Activated naive CD8-positive, alpha-beta T cell treated with anti-CD3 and anti-CD28 coated beads, Interleukin-2, amount 10 ng/mL, durations not matched to agents 7 days and 5 days (primary cell): ENCODE results near the gene CCDC24. TPM values are rescaled to one million over a fixed set of nuclear protein-coding genes. Genes with fewer than 3 reads are reported as not detected.

Experiments
- ATAC-seq: fragments of 150-1000 bp; cut with Tn5 transposase; one replicate; pipeline ENCODE4 v1.10.0; 2021; ENCODE audit warnings: low read depth, moderate library complexity
- POLR2A ChIA-PET: fragments of 350-600 bp; sonication (Branson Sonifier 250); formaldehyde crosslinking; loops from one replicate; lab custom pipeline; 2021; ENCODE audit warnings: antibody characterized with exemption; lab: Charles Lee
- DNase-seq: peaks from one replicate; pipeline ENCODE4 v3.0.0; 2021
- H3K27ac Mint-ChIP-seq: one replicate; pipeline ENCODE4 v1.8.0; 2022; ENCODE audit warnings: mild to moderate bottlenecking, mixed read lengths
- H3K27me3 Mint-ChIP-seq: one replicate; pipeline ENCODE4 v1.8.0; 2022; ENCODE audit warnings: mild to moderate bottlenecking, moderate library complexity, mixed read lengths
- H3K36me3 Mint-ChIP-seq: one replicate; pipeline ENCODE4 v1.8.0; 2021; ENCODE audit warnings: mild to moderate bottlenecking, mixed read lengths
- H3K4me1 Mint-ChIP-seq: one replicate; pipeline ENCODE4 v1.8.0; 2021; ENCODE audit warnings: mixed read lengths
- H3K4me3 Mint-ChIP-seq: one replicate; pipeline ENCODE4 v1.8.0; 2022; ENCODE audit warnings: mild to moderate bottlenecking, moderate library complexity, mixed read lengths
- H3K9me3 Mint-ChIP-seq: one replicate; pipeline ENCODE4 v1.8.0; 2021; ENCODE audit warnings: mixed read lengths
- total RNA-seq, 2 experiments: library from RNA; stranded (reverse); gene quantifications; one replicate each; pipeline ENCODE4 v1.2.3, GENCODE V29; 2021

Gene CCDC24
- total RNA-seq, result 1 to 10 TPM; 1.3 to 3.2 TPM

DNA sequence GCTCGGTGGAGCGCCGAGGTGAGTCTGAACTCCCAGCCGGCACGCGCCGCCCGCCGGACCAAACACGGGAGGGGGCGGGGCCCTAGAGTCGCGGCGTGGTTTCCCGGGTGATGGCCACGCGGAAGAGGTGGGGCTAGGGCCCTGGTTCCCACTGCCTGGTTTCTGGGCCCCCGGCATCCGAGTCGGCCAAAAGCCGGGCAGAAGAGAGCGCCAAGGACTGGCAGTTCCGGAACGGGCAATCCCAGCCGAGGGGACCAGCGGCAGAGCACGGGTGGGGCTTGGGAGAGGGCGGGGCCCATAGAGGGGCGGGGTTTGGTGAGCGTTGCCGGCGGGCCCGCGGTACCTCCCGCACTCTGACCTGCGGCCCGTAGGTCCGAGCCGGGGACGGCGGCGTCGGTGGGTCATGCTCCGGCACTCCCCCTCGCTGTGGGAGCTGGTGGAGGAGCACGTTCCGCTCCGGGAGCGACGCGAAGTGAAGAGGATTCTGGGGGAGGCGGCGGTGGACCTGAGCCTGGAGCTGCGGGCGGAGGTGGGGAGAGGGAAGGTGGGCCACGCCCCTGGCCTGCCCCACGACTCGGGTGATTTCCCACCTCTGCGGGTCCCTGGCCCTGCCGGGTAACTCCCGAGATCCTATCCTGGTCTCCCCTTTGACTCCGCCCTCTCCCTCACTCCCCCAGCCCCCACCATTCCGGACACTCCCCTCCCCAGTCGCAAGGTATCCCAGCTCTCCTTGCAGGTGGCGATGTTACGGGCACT is at the start of gene CCDC24:
CCDC24 (plus strand) TSS at position 124 of the 756 bp plus-strand sequence; CDS start at position 404, 280 bp downstream.
- H3K27ac Mint-ChIP-seq, result peak within 1 kb of the TSS; percentile 63
- DNase-seq (peak; percentile 82), ATAC-seq (peak; percentile 76)
- peaks cover 13% of the 10 kb centered on the region for H3K4me1 Mint-ChIP-seq
- no peaks in the 10 kb centered on the region for H3K36me3 Mint-ChIP-seq
- POLR2A ChIA-PET, result interaction anchor here (3.5 kb wide), 1 partner anchor 16 kb away, joined by 13 read pairs; the partner anchor contains the start of gene ATP6V0B
- H3K9me3 Mint-ChIP-seq, result no peaks in the 10 kb centered on the region
- H3K4me3 Mint-ChIP-seq, result peak within 1 kb of the TSS; percentile 91
- no peaks in the 10 kb centered on the region for H3K27me3 Mint-ChIP-seq

DNA sequence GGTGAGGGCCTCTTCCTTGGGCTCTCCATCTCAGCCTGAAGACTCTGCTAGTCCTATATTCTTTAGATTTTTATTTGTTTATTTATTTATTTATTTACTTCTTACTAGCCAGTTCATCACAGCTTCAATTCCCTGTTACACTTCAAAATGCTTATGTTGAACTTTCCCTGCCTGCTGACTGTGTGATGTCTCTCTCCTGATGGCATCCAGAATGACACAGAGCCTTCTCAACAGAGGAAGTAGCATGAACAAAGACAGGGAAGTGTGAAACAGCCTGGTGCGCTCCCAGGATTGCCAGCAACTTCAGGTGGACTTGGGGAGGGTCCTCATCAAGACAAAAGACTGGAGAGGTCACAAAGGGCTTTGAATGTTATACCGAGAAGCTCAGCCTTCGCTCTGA is 49.0 kb upstream of the CCDC24 start:
- Mint-ChIP-seq H3K36me3 (peaks cover 3% of the 10 kb centered on the region), H3K9me3 (no peaks in the 10 kb centered on the region), H3K27me3 (no peaks in the 10 kb centered on the region), H3K4me1 (peaks cover 17% of the 10 kb centered on the region), H3K27ac (no peak overlapping the region), H3K4me3 (no peak overlapping the region)
- no peak for ATAC-seq
- POLR2A ChIA-PET, result no interaction called here
- no peak for DNase-seq

DNA sequence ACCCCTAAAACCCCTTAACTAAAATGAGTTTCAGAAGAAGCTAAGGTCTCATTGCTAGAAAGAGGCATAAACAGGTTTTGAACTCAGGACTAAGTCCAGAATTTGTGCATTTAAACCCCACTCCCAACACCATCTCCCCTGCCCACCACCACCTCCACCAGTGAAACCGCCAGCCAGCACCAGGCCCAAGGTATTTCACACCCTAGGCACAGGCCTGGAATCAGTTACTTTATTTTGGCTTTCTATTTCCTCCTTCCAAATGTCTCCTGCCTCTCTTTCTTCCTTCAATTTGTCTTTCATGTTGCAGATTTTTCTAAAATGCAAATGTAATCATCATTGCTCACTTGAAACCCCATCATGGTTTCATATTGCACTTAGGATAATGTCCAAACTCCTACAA is 46.5 kb upstream of the CCDC24 start:
- Mint-ChIP-seq H3K4me1 (peaks cover 29% of the 10 kb centered on the region), H3K27me3 (no peaks in the 10 kb centered on the region), H3K4me3 (peak overlapping the region; percentile 93), H3K36me3 (peaks cover 1% of the 10 kb centered on the region), H3K27ac (no peak overlapping the region), H3K9me3 (no peaks in the 10 kb centered on the region)
- ATAC-seq (no peak), DNase-seq (no peak)
- POLR2A ChIA-PET, result interaction anchor here (2.7 kb wide), 1 partner anchor 8 kb away, joined by 8 read pairs; no protein-coding TSS in a partner anchor

DNA sequence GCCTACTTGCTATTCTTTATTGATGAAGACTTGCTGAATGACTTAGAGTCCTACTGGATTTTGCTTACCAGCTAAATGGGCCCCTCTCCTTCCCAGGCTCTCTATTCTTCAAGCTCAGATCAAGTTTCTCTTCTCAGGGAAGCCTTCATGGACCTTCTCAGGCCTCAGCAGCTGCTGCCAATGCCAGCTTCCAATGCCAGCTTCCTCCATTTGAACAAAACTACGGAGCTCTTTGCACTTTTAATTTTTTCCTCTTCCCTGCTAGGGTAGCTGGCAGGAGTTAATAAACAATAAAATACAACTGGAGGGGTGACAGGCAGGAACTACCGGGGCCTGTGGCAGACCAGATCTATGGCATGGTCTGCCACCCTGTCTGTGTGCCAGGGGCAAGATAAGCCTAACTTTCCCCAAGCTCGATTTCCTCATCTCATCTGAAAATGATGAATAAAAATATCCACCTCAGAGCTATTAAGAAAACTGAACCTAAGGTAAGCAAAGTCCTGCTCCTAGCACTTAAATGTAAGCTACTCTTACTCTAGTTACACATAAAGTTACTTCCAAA is 45.6 kb upstream of the CCDC24 start:
- Mint-ChIP-seq H3K4me3 (peak overlapping the region; percentile 93), H3K27me3 (no peaks in the 10 kb centered on the region), H3K27ac (peak overlapping the region; percentile 90), H3K36me3 (peaks cover 4% of the 10 kb centered on the region), H3K4me1 (peaks cover 29% of the 10 kb centered on the region), H3K9me3 (no peaks in the 10 kb centered on the region)
- DNase-seq, result no peak
- POLR2A ChIA-PET, result interaction anchor here (1.0 to 3.5 kb wide), 5 partner anchors 9 to 29 kb away, joined by 3 to 23 read pairs (median 10); partner anchors contain the start of genes ATP6V0B and DPH2
- ATAC-seq, result no peak

DNA sequence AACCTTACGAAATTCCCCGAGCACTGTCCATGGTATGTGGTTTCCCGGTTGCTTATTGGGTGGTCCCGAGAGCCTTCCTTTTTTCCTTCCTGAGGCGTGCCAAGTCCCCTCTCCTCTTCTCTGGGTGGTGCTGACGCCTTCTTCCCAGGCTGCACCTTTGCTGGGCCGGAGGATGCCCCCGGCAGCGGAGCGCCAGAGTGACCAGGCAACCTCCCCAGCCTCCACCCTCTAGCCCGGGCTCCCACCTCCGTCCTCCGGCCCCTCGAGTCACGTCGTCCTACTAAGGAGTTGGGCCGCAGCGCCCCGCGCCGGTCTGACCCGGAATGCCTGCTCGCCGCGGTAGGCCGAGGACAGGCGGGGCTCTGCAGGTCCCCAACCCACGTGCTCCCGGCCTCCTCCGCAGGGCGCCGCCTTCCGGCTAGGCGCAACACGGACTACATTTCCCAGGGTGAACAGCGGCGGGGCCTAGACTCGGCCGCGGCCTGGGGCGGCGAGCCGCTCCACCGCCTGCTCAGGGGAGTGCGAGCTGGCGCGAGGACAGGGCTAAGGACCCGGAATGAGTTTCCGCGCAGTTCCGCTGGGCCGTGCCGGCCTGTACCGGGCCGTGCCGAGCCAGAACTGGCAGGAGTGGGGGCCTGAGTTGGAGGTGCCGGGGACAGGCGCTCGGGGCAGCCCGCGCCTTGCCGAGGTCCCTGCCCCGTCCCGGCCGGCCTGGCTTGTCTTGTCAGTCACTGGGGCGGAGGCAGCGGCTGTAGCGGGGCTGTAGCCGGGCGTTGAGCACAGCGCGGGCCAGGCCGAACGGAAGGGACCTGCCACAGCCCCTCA is 45.0 kb upstream of the CCDC24 start, which contains the start of gene IPO13:
IPO13 (plus strand) TSS at position 715 of the 825 bp plus-strand sequence. CDS start 651 bp downstream, outside the sequence.
- DNase-seq (peak; percentile 98), ATAC-seq (peak; percentile 94)
- Mint-ChIP-seq H3K4me1 (peaks cover 29% of the 10 kb centered on the region), H3K27ac (peak within 1 kb of the TSS; percentile 90), H3K9me3 (no peaks in the 10 kb centered on the region), H3K4me3 (peak within 1 kb of the TSS; percentile 93), H3K36me3 (peaks cover 4% of the 10 kb centered on the region), H3K27me3 (no peaks in the 10 kb centered on the region)
- POLR2A ChIA-PET, result interaction anchor here (0.5 to 3.5 kb wide), 7 partner anchors 10 to 247 kb away, joined by 3 to 23 read pairs (median 8); partner anchors contain the start of genes ATP6V0B, DPH2 and ST3GAL3

DNA sequence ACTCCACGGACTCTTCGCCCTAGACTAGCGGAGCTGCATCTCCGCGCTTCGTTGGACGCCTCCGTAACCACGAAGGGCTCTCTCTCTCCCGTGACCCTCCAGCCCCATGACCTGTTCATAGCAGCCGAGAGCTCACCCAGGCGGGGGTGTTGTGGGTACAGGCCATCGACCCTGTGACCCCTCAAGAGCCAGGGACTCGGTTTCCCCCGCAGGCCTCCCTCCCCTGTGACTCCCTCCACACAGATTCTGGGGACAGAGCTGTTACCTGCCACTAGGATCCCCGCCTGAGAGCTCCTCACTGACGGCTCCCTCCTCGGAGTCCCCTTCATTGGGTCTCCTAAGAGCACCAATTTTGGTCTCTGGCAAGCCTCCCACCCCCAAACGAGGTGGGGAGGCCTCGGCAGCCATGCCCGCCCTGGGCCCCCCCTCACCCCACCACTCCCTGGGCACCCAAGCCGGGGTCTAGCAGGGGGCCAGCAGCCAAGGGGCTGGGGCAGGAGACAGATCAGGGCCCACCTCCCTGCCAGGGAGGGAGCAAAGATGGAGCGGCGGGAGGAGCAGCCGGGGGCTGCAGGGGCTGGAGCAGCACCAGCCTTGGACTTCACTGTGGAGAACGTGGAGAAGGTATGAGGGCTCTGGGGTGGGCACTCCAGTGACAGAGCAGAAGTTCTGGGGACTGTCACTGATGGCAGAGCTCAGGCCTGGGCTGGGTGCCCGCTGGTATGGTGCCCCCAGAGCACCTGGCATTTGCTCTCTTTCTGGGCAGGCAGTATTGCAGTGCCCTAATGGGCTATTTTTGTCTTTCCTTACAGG is 44.1 kb upstream of the CCDC24 start:
- Mint-ChIP-seq H3K27ac (peak overlapping the region; percentile 90), H3K36me3 (peaks cover 4% of the 10 kb centered on the region), H3K9me3 (no peaks in the 10 kb centered on the region), H3K27me3 (no peaks in the 10 kb centered on the region), H3K4me3 (peak overlapping the region; percentile 93), H3K4me1 (peaks cover 29% of the 10 kb centered on the region)
- ATAC-seq (peak; percentile 15), DNase-seq (no peak)
- POLR2A ChIA-PET, result interaction anchor here (0.5 to 3.5 kb wide), 6 partner anchors 11 to 248 kb away, joined by 3 to 23 read pairs (median 9); partner anchors contain the start of genes ATP6V0B, DPH2 and ST3GAL3

DNA sequence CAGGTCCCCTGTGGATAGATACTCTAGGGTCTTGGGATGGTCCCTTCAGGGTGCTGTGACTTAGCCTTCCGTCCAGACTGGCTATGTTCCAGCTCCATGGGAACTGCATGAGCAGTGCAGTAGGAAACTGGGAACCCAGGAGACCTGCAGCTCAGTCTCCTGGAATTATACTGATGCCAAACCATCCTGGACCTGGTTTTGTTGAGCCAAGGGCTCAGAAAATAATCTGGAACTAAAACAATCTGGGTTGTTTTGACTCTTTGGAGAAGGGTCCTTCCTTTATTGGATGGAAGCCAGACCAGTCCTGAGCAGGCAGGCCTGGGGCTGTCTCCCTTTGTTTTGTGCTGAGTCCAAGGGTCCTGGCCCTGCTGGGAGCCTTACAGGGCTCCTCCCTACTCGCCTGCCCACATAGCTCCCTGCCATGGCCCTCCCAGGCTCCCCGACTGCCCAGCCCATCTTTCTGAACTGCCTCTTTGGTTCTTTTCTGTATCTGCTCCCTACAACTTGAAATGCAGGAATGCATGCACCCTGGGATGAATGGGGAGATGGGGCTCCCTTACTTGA is 43.4 kb upstream of the CCDC24 start:
- H3K4me1 Mint-ChIP-seq, result peaks cover 25% of the 10 kb centered on the region
- POLR2A ChIA-PET, result interaction anchor here (2.6 to 3.5 kb wide), 2 partner anchors 13 to 23 kb away, joined by 10 to 22 read pairs; partner anchors contain the start of gene DPH2

DNA sequence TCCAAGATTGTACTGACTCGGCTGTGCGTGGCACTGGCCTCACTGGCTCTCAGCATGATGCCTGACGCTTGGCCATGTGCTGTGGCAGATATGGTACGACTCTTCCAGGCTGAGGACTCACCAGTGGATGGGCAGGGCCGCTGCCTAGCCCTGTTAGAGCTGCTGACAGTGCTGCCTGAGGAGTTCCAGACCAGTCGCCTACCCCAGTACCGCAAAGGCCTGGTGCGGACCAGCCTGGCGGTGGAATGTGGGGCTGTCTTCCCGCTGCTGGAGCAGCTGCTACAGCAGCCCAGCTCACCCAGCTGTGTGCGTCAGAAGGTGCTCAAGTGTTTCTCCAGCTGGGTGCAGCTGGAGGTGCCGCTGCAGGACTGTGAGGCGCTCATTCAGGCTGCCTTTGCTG is 41.7 kb upstream of the CCDC24 start:
- Mint-ChIP-seq H3K36me3 (peaks cover 4% of the 10 kb centered on the region), H3K4me1 (peaks cover 25% of the 10 kb centered on the region), H3K27ac (no peak overlapping the region), H3K27me3 (no peaks in the 10 kb centered on the region), H3K4me3 (no peak overlapping the region), H3K9me3 (no peaks in the 10 kb centered on the region)
- no peak for ATAC-seq
- DNase-seq, result no peak
- POLR2A ChIA-PET, result interaction anchor here (1.2 to 1.7 kb wide), 2 partner anchors 9 to 15 kb away, joined by 3 to 6 read pairs; no protein-coding TSS in a partner anchor

More for the DNA sequence above, 43.4 kb upstream of the CCDC24 start:
- Mint-ChIP-seq H3K4me3 (peak overlapping the region; percentile 93), H3K27me3 (no peaks in the 10 kb centered on the region), H3K27ac (peak overlapping the region; percentile 90), H3K36me3 (peaks cover 4% of the 10 kb centered on the region), H3K9me3 (no peaks in the 10 kb centered on the region)
- no peak for ATAC-seq
- no peak for DNase-seq

DNA sequence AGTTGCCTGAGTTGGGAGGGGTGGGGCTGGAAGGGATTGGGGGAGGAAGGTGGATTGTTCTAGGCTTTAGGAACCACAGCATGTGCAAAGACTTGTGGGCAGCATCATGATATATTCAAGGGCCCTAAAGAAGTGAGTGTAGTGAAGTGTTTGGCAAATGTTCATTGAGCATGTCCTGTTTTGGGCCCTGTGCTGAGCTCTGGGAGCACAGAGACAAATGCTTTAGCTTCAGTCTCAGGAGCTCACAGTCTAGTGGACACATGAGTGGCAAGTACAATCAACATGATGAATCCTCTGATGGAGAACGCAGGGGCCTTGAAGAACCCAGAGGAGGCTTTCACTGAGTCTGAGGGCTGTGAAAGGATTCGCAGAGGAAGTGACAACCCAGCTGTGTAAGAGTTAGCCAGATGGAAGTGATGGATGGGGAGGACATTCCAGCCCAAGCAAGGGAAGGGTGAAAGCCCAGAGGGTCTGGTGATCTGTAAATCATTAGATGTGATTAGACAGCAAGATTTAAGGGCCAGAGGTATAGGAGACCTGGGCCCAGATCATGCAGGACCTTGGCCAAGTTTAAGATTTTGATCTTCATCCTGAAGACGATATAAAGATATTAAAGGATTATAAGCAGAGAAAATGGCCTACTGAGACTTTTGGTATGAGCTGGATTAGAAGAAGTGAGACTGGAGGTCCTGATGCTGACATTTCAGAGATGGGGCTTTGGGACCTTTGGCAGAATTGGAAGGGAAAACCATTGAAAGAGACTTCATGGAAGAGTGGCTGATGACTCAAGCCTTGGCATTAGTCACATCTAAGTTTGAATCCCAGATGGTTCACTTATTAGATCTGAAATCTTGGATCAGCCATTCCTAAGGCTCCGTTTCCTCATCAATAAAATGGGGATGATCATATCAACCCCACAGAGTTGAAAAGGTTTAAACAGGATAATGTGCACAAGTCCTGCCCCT is 40.1 kb upstream of the CCDC24 start:
- Mint-ChIP-seq H3K4me3 (no peak overlapping the region), H3K4me1 (peaks cover 12% of the 10 kb centered on the region), H3K9me3 (no peaks in the 10 kb centered on the region), H3K27ac (no peak overlapping the region), H3K27me3 (no peaks in the 10 kb centered on the region), H3K36me3 (peaks cover 3% of the 10 kb centered on the region)
- POLR2A ChIA-PET, result no interaction called here
- ATAC-seq, result no peak
- DNase-seq, result no peak

DNA sequence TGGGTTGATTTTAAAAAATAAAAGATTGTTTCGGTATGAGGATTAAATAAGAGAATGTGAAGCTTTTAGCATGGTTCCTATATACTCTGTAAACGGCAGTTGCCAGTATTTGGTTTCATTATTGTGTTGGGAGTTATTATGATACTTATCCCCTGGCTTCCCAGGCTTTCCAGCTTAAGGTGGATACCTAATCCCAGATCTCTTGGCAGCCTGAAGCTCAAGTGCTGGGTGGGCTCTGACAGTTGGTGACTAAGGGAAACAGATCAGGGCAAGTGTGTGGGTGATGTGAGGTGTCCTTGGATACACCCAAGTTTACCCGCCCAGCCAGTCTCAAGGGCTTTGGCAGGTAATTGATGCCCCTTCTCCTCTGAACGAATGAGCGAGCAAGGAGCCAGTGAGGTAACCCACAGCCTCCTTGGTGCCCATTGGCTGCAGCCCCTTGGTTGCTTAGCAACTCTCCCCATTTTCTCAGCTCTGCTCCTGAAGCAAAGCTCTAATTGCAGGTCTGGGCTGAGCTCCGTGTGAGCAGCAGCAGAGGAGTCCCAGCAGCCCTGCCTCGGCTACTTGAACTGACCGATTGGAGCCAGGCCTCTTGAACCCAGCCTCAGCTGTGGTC is 38.6 kb upstream of the CCDC24 start:
- POLR2A ChIA-PET, result no interaction called here
- ATAC-seq, result no peak
- Mint-ChIP-seq H3K27me3 (no peaks in the 10 kb centered on the region), H3K4me1 (peaks cover 8% of the 10 kb centered on the region), H3K4me3 (no peak overlapping the region), H3K9me3 (no peaks in the 10 kb centered on the region), H3K36me3 (peaks cover 6% of the 10 kb centered on the region), H3K27ac (no peak overlapping the region)
- DNase-seq, result no peak

DNA sequence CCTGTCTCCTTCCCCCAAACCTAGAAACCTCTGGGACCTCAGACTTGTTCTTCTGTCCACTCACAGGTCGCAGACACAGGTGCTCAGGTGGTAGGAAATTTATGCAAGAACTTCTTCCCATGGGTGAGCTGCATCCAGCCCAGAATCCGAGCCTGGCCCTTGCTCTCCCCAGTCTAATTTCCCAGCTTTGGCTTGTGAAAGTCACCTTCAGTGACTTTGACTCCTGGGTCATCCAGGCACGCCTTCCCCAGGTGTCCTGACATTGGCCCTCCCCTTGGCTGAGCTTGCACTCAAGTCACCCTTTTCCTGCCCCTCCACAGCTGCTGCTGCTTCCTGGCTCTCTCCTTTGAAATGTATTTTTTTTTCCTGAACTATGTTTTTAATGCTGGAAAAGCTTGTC is 38.0 kb upstream of the CCDC24 start:
- no peak for DNase-seq
- no peaks in the 10 kb centered on the region for H3K9me3 Mint-ChIP-seq
- POLR2A ChIA-PET, result no interaction called here
- no peak overlapping the region for H3K27ac Mint-ChIP-seq
- no peak for ATAC-seq
- peaks cover 3% of the 10 kb centered on the region for H3K4me1 Mint-ChIP-seq
- no peak overlapping the region for H3K4me3 Mint-ChIP-seq
- H3K36me3 Mint-ChIP-seq, result peaks cover 6% of the 10 kb centered on the region
- no peaks in the 10 kb centered on the region for H3K27me3 Mint-ChIP-seq
